ENCODE data around the gene LIMS2.

Gene LIMS2

DNA sequence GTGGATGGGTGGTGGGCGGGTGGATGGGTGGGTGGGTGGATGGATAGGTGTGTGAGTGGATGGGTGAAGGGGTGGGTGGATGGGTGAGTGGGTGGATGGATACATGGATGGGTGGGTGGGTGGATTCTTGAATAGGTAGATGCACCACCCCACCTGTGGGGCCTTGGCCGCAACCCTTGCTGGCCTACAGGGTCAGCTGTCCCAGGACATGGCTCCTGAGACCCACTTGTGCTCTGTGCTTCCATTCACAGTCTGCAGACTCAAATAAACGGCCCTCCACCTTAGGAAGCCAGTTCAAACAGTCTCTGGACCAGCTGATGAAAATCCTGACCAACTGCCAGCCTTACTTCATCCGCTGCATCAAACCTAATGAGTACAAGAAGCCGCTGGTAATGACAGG, 85.5 kb downstream of the LIMS2 start:
- no peak overlapping the region for H3K4me2 ChIP-seq
- no peak for TF ChIP-seq Cebpa-rat (IDR thresholded peaks at IDR 0.05)
- peaks cover 0 to 30% (median 25%) of the 10 kb centered on the region in 10 experiments; a peak in 15 of 20 replicates for H3K4me1 ChIP-seq
- H3K27ac ChIP-seq: no peak overlapping the region
- H3K9ac ChIP-seq: no peak overlapping the region
- H3K27me3 ChIP-seq: no peaks in the 10 kb centered on the region
- no peaks in the 10 kb centered on the region for H4K20me1 ChIP-seq
- H3K36me3 ChIP-seq: no peaks in the 10 kb centered on the region
- no peaks in the 10 kb centered on the region for H3K9me3 ChIP-seq (replicated peaks in 1 of 11)
- H3K4me3 ChIP-seq: no peak overlapping the region

DNA sequence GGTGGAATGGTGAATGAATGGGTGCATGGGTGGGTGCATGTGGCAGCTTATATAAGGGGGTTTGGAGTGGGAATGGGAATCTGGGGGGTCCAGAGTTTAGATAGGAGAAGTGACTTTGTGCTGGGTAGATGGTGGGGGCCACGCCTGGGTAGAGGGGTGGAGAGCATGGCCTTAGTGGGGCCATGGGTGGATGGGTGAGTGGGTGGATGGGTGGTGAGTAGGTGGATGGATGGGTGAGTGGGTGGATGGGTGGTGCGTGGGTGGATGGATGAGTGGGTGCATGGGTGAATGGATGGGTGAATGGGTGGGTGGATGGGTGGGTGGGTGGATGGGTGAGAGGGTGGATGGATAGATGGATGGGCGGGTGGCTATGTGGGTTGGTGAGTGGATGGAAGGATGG, 86.0 kb downstream of the LIMS2 start:
- no peak overlapping the region for H3K4me2 ChIP-seq
- no peaks in the 10 kb centered on the region for H3K9me3 ChIP-seq (replicated peaks in 1 of 11)
- H3K4me3 ChIP-seq: no peak overlapping the region
- H3K9ac ChIP-seq: no peak overlapping the region
- H3K36me3 ChIP-seq: no peaks in the 10 kb centered on the region
- no peak overlapping the region for H3K27ac ChIP-seq
- peaks cover 0 to 30% (median 25%) of the 10 kb centered on the region in 10 experiments; a peak in 15 of 20 replicates for H3K4me1 ChIP-seq
- TF ChIP-seq Cebpa-rat (IDR thresholded peaks at IDR 0.05): no peak
- no peaks in the 10 kb centered on the region for H4K20me1 ChIP-seq
- no peaks in the 10 kb centered on the region for H3K27me3 ChIP-seq

Data from BLaER1 treated with 17β-estradiol and CSF1 and Interleukin-3, amounts not matched to agents 10 nM and 100 nM (cell line).